Rectal smooth muscle tissue (tissue), 1 donor: ENCODE data around the gene TTR.

ENCODE experiments used
- H3K27ac ChIP-seq: one replicate; pipeline ENCODE4 v1.7.0; 2013; ENCODE audit warnings: low read depth, low read length, inconsistent platforms
- H3K27me3 ChIP-seq: one replicate; pipeline ENCODE4 v1.7.0; 2013; ENCODE audit warnings: low read length; ENCODE audit not compliant: control insufficient read depth, insufficient read depth
- H3K36me3 ChIP-seq: one replicate; pipeline ENCODE4 v1.7.0; 2013; ENCODE audit warnings: low read length; ENCODE audit not compliant: control insufficient read depth, insufficient read depth
- H3K4me1 ChIP-seq: one replicate; pipeline ENCODE4 v1.7.0; 2013; ENCODE audit warnings: low read length; ENCODE audit not compliant: control insufficient read depth, insufficient read depth
- H3K4me3 ChIP-seq: one replicate; pipeline ENCODE4 v1.7.0; 2013; ENCODE audit warnings: low read length
- H3K9ac ChIP-seq: one replicate; pipeline ENCODE4 v1.7.0; 2013; ENCODE audit warnings: low read length

Gene TTR

DNA sequence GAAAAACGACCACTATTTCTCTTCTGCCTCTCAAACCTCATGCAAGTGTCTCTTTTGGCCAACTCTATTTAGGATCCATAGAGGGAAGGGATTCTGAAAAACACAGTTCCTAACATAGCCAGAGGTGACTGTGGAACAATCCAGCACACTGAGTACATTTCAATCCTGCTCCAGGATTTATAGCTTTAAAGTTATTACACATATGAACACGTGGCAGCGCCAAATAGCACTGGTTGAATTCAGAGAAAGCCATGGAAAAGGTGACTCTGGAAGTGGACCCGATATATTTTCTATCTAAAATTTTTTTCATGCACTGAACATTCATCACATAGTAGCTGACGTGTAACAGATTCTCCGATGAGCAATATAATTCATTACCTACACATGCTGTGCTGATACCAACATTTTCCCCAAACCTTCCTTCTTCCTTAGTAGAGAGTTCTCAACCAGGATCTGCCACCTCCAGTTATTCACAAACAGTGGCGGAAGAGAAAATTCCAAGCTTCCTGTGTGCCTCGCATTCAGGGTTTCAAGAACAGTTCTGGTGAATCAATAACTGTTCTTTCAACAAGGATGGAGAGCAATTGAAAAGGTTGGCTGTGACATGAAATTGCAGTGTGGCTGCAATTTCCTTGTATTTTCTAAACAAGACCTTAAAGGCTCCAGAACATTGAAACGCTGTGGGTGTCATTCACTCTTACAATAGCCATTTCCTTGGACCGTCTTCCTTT is 25.7 kb upstream of the TTR start:
- Histone ChIP-seq H3K4me1 (no peaks in the 10 kb centered on the region), H3K36me3 (no peaks in the 10 kb centered on the region), H3K9ac (no peak overlapping the region), H3K27me3 (no peaks in the 10 kb centered on the region), H3K27ac (no peak overlapping the region), H3K4me3 (no peak overlapping the region)

DNA sequence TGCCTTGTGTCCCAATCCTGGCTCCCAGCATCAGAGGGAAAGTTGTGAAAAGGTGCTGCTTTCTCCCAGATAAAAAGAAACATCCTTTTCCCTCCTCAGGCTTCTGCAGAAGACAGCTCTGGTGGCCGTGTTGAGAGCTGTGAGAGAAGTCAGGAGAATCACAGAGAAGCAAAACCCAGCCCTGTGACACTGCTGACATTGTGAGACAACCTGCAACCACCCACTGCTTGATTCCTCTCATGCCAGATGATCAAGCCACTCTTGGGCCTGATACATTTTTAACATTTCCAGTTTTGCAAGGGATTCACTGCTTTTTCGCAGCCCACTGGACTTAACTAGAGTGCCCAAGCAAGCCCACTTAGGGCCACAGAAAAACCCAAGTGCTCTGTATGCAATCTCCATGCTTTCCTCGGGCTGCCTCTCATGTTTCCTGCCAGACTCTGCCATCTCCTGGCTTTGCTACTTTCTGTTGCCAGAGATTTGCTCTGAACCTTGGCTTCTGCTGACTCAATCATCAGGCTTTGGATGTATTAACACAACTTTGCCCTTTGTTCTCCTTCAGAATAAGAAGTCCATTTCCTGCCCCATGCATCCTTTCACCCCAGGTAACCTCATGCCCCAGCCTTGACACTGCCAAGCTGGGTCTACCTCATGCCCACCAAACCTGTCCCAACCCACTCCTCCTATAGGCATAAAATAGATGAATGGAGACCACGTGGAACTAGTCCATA is 24.9 kb upstream of the TTR start:
- Histone ChIP-seq H3K27me3 (no peaks in the 10 kb centered on the region), H3K36me3 (no peaks in the 10 kb centered on the region), H3K4me3 (no peak overlapping the region), H3K27ac (no peak overlapping the region), H3K4me1 (no peaks in the 10 kb centered on the region), H3K9ac (no peak overlapping the region)

DNA sequence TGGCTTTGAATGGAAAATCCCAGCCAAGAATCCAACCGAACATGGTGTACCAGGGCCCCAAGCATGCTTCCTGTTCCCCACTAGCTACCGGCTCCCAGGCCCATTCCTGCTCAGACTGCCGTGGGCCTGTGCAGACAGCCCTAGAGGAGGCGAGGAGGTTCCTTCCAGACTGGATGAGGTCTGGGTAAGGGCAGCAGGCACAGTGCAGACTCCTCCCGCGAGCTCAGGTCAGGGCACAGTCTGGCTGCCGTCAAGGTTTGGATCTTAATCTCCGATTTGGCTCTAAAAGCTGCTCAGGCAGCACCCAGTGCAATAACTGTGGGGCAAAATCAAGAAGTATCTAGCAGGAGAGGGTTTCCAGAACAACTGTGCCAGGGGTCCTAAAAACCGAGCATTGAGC is 19.3 kb upstream of the TTR start:
- H3K9ac ChIP-seq, result no peak overlapping the region
- H3K4me3 ChIP-seq, result no peak overlapping the region
- H3K36me3 ChIP-seq, result no peaks in the 10 kb centered on the region
- H3K27ac ChIP-seq, result no peak overlapping the region
- H3K27me3 ChIP-seq, result no peaks in the 10 kb centered on the region
- H3K4me1 ChIP-seq, result no peaks in the 10 kb centered on the region

DNA sequence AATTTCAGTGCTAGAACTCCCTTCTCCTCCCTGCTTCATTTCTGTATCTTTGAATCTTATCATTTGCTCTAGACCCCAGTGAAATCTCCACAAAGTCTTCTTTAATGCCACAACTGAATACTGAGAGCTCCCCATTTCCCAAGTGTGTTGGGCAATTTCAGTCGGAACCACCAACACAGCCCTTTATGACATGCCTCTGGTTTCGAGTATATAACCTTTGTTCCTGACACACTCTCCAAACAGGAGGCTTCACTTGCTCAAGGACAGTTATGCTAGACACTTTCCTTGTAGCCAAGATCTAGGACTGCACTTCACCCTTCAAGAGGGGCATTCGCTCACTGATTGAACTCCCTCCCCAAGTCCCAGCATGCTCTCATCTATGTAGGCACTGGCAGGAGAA is 18.6 kb upstream of the TTR start:
- Histone ChIP-seq H3K9ac (no peak overlapping the region), H3K4me3 (no peak overlapping the region), H3K27ac (no peak overlapping the region), H3K36me3 (no peaks in the 10 kb centered on the region), H3K27me3 (no peaks in the 10 kb centered on the region), H3K4me1 (no peaks in the 10 kb centered on the region)

DNA sequence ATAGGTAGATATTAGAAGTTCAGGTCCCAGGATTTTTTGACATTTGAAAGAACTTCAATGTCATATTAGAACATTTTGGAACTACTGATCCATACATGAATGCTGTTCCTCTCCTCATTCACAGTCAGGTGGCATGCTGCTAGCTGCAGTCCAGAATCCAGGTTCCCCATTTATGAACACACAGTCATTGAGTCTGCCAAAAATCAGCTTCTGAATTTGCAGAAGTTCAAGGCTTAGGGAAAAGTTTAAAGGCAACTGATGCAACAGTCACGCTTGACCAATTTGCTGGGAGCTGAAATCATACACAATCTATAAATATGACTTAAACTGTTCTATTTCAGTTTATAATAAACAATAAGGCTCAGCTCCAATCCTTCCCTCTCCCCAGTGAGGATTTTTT is 17.3 kb upstream of the TTR start:
- H3K9ac ChIP-seq, result no peak overlapping the region
- H3K4me1 ChIP-seq, result no peaks in the 10 kb centered on the region
- no peak overlapping the region for H3K27ac ChIP-seq
- no peaks in the 10 kb centered on the region for H3K27me3 ChIP-seq
- no peaks in the 10 kb centered on the region for H3K36me3 ChIP-seq
- H3K4me3 ChIP-seq, result no peak overlapping the region

DNA sequence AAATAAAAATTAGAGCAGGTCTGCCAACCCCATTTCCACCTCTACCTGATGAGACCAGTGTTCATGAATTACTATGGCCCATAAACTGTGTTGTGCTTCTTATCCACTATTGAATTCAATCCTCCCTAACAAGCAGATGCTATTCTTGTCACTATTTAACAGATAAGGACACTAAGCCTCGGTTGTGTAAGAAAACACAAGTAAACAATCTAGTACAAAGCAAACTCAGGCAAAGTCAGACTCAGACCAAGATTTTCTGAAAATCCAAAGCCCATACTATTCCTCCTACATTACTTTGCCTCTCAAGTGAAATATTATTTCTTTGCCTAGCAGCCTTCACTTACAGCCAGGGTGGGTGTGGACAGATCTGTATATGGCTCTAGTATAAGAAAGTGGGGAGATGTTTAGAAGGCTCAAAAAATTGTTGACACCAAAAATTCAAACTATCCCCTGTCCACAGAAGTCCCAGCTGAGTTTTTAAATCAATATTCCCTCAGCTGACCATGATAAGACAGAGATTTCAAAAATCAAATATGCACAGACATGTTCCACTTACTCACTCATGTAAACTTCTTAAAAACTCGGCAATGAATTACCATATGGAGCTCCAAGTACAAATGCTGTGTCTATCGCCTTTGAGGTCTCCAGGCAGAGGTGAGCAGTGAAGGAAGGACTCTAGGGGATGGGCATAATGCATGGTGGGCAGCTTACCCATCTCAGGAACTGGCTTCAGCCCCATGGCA is 16.0 kb upstream of the TTR start:
- no peak overlapping the region for H3K4me3 ChIP-seq
- H3K36me3 ChIP-seq, result no peaks in the 10 kb centered on the region
- H3K9ac ChIP-seq, result no peak overlapping the region
- H3K27me3 ChIP-seq, result no peaks in the 10 kb centered on the region
- no peaks in the 10 kb centered on the region for H3K4me1 ChIP-seq
- H3K27ac ChIP-seq, result no peak overlapping the region

DNA sequence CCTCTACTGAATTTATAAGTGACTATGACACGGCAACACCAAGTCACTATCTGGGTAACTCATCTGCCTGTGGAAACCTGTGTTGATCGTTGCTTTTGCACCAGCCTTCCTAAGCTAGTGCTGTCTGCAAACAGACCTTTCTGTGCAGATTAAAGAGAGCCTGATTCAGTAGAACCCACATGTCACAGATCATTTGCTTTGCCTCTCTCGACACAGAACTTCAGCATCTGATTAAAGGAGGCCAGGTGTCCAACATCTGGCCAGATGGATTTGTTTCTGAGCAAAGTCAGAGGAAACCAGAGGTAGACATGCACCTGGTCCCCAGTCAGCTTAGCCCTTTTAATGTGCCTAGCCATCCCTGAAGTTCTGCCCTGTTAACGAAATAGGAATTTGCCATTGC is 15.0 kb upstream of the TTR start:
- Histone ChIP-seq H3K9ac (no peak overlapping the region), H3K36me3 (no peaks in the 10 kb centered on the region), H3K27me3 (no peaks in the 10 kb centered on the region), H3K4me3 (no peak overlapping the region), H3K4me1 (peaks cover 4% of the 10 kb centered on the region), H3K27ac (no peak overlapping the region)

DNA sequence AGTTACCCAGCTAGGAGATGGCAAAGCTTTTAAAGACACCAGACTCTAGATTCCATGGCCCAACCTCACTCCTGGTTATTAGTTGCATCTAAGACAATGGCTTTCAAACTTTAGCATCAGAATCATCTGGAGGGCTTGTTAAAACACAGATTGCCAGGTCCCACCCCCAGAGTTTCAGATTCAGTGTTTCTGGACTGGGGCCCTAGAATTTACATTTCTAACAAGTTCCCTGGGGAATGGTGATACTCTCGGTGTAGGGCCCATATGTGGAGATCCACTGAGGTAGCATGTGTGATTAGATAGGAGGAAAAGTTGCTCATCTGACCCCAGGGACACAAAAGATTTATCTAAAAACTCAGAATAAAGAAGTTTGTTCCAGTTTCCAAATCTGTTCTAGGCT is 14.5 kb upstream of the TTR start:
- Histone ChIP-seq H3K27ac (no peak overlapping the region), H3K9ac (no peak overlapping the region), H3K36me3 (no peaks in the 10 kb centered on the region), H3K27me3 (no peaks in the 10 kb centered on the region), H3K4me1 (peaks cover 4% of the 10 kb centered on the region), H3K4me3 (no peak overlapping the region)

DNA sequence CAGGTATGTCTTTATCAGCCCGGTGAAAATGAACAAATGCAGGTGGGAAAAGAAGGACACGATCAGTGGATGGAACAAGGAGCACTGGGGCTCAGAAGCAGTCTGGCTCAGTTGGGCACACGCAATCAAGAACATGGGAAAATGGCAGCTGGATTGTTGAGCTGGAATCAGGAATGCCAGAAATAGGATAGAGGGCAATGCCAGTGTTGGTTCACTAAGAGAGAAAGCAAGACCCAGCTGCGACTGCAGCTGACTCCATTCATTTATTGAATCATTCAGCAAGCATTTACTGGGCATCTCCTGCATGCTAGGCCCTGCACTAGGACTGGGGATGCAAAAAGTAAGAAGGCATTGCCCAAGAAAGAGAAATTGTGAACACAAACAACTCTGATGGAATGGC is 13.6 kb upstream of the TTR start:
- no peak overlapping the region for H3K27ac ChIP-seq
- H3K9ac ChIP-seq, result no peak overlapping the region
- no peaks in the 10 kb centered on the region for H3K27me3 ChIP-seq
- H3K4me1 ChIP-seq, result peaks cover 4% of the 10 kb centered on the region
- no peaks in the 10 kb centered on the region for H3K36me3 ChIP-seq
- H3K4me3 ChIP-seq, result no peak overlapping the region

DNA sequence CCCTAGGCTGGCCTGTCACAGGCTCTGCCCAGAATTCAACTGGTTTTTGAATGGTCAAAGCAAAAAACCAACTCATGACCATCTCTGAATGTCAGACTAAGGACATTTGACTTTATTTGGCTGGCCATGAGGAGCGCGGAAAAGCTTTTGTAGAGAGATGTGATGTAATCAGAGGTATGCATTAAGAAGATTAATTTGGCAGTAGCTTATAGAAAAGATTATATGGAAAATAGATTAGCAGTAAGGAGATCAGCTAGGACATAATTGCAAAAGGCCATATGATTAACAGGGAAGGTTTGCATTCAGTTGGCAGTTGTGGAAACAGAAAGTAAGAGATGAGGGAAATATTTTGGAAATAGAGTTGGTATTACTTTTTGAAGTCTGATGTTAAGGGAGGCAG is 12.3 kb upstream of the TTR start:
- H3K27me3 ChIP-seq, result no peaks in the 10 kb centered on the region
- H3K4me3 ChIP-seq, result no peak overlapping the region
- H3K36me3 ChIP-seq, result no peaks in the 10 kb centered on the region
- H3K4me1 ChIP-seq, result peaks cover 4% of the 10 kb centered on the region
- H3K27ac ChIP-seq, result no peak overlapping the region
- H3K9ac ChIP-seq, result no peak overlapping the region

DNA sequence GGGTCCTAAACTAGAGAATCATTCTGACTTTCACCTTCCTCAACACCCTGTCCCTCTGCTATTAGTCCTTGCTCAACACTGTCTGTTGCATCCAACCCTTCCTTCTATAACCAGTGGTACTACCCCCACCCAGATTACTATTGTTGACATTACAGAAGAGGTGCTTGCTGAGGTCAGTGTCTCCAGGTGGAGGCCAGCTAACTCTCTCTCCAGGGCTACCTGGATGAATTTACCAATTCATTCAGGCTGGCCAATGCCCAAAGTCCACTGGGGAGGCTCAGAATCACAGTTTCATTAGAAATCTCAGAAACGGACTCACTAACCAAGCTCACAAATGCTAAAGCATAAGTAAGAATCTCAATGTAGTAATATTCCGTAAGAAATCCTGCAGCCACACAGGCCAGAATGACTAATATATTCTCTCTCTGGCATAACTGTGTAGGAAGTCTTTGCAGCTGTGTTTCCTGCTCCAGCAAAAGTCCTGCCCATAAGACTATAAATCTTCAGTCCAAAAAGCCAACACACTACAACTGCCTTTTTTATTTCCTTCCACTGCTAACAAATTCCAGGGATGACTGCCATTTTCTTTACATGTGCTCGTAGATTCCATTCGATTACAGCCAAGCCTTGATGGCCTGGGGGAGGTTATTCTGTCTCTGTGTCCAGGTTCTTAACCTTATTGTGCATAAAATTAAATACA is 10.0 kb upstream of the TTR start:
- peaks cover 4% of the 10 kb centered on the region for H3K4me1 ChIP-seq
- H3K9ac ChIP-seq, result no peak overlapping the region
- H3K36me3 ChIP-seq, result no peaks in the 10 kb centered on the region
- H3K27ac ChIP-seq, result no peak overlapping the region
- no peak overlapping the region for H3K4me3 ChIP-seq
- no peaks in the 10 kb centered on the region for H3K27me3 ChIP-seq

DNA sequence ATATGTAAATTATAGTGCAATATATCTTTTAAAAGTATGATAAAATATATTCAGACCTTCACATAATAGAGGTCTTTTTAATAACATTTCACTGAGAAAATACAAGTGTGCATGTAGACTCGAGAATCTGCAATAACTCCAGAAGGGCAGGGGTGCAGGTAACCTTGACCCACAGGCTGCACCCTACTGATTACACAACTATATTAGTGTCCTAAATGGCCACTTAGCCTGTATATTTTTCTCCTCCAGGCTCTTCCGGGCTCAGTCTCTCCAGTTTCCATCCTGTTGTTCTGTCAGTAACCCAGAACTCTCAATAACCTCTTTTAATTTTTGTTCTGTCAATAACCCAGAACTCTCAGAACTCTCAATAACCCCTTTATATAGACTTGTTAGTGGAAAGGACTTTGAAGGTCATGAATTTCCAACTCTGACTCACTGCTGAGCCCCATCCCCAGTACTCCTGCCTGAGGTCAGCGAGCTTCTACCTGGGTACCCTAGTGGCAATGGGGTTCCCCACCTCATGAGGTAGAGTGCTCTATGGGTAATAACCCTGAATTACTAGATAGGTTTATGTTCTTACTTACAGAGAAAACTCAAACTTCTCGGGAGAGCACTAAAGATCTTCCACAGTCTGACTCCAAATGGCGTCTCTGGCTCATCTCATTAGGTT is 8.4 kb upstream of the TTR start:
- H3K27me3 ChIP-seq, result no peaks in the 10 kb centered on the region
- H3K36me3 ChIP-seq, result no peaks in the 10 kb centered on the region
- H3K9ac ChIP-seq, result no peak overlapping the region
- H3K27ac ChIP-seq, result no peak overlapping the region
- H3K4me1 ChIP-seq, result peaks cover 4% of the 10 kb centered on the region
- no peak overlapping the region for H3K4me3 ChIP-seq
